Stimulated activated CD4-positive, alpha-beta T cell treated with anti-CD3 and anti-CD28 coated beads, Interleukin-2, amount 100 ng/mL, for 48 hours (primary cell): ENCODE data around the gene MBD6.
"Not testable (repeated sequence)": the region's sequence is repeated elsewhere in the genome, so short reads cannot be mapped to it uniquely, and the experiment has no call there.

Source experiments
- DNase-seq, 2 donors: peaks; one replicate each; pipeline ENCODE4 v3.0.0-alpha.2; 2020

The MBD6 gene

GRCh38 chr12:57490126-57490525, 32.5 kb upstream of the MBD6 start:
- no peak for DNase-seq

- no peak for DNase-seq
Measured at GRCh38 chr12:57491393-57492280, 31.0 kb upstream of the MBD6 start.

- DNase-seq: not testable (repeated sequence)
Measured at GRCh38 chr12:57495051-57495701, 27.4 kb upstream of the MBD6 start.

GRCh38 chr12:57496822-57497221, 25.8 kb upstream of the MBD6 start:
- DNase-seq: no peak

- DNase-seq: no peak
Measured at GRCh38 chr12:57497223-57498131, 25.1 kb upstream of the MBD6 start.

GRCh38 chr12:57498132-57498502, 24.5 kb upstream of the MBD6 start:
- no peak for DNase-seq

- no peak for DNase-seq
Measured at GRCh38 chr12:57498571-57498970, 24.1 kb upstream of the MBD6 start.

GRCh38 chr12:57500213-57500612, 22.4 kb upstream of the MBD6 start:
- no peak for DNase-seq

- not testable (repeated sequence) for DNase-seq
Measured at GRCh38 chr12:57502311-57502969, 20.2 kb upstream of the MBD6 start.

GRCh38 chr12:57506541-57506940, 16.1 kb upstream of the MBD6 start:
- not testable (repeated sequence) for DNase-seq

- DNase-seq: not testable (repeated sequence)
Measured at GRCh38 chr12:57507796-57508195, 14.8 kb upstream of the MBD6 start.

- DNase-seq: no peak
Measured at GRCh38 chr12:57511161-57511560, 11.5 kb upstream of the MBD6 start.

GRCh38 chr12:57511588-57512325, 10.9 kb upstream of the MBD6 start:
- no peak for DNase-seq

- DNase-seq: no peak
Measured at GRCh38 chr12:57512665-57513064, 10.0 kb upstream of the MBD6 start.

- no peak for DNase-seq
Measured at GRCh38 chr12:57513266-57513665, 9.4 kb upstream of the MBD6 start.

- not testable (repeated sequence) for DNase-seq
Measured at GRCh38 chr12:57513677-57514076, 8.9 kb upstream of the MBD6 start.

- DNase-seq: not testable (repeated sequence)
Measured at GRCh38 chr12:57514246-57514645, 8.4 kb upstream of the MBD6 start.

- no peak for DNase-seq
Measured at GRCh38 chr12:57514720-57515407, 7.8 kb upstream of the MBD6 start.

- DNase-seq: no peak
Measured at GRCh38 chr12:57515408-57515933, 7.2 kb upstream of the MBD6 start.

- no peak for DNase-seq
Measured at GRCh38 chr12:57515934-57516541, 6.6 kb upstream of the MBD6 start.
